GM18868 (cell line): ENCODE data around the gene RCAN2.
"Not testable (repeated sequence)": the region's sequence is repeated elsewhere in the genome, so short reads cannot be mapped to it uniquely, and the experiment has no call there.

Experiments used
- ATAC-seq: cut with Tn5 transposase; IDR thresholded peaks from one replicate; pipeline ENCODE4 v1.9.1; 2021; ENCODE audit warnings: mild to moderate bottlenecking, moderate library complexity; ENCODE audit not compliant: unreplicated experiment

The RCAN2 gene

DNA sequence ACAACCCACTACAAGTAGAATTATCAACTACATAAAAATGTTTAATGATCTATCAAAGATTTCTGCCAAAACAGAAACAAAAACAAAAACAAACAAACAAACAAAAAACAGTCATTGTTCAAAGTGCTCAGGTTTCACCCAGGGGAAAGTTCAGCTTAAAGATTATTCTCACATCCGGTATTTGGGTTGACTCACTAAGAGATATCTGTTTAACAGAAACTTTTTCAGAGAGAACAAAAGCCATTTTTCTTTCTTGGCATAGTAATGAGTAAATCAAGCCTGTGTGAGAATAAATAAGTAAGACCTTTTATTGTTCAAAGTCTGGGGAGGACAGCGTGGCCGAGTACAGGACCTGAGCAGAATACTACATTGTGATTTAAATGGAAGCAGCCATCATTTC, 143.6 kb downstream of the RCAN2 start:
- ATAC-seq, result peak; percentile 63

DNA sequence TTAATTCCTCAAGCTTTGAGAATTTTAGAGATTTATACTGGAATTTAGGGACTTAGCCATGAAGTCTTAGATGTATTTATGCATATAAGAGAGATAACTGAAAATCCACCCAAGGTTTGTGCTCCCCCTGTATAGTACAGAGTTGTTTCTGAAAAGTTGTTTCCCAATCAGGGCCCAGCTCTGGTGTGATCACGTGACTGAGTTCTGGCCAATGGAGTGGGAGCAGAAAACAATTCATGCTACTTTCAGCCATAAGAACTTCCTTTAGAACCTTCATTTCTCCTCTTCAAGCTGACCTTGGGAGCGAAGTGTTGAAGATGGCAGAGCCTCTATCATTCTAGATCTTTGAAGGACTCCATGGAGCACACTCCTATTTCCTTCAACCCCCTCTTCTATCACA, 151.0 kb downstream of the RCAN2 start:
- ATAC-seq, result no peak

DNA sequence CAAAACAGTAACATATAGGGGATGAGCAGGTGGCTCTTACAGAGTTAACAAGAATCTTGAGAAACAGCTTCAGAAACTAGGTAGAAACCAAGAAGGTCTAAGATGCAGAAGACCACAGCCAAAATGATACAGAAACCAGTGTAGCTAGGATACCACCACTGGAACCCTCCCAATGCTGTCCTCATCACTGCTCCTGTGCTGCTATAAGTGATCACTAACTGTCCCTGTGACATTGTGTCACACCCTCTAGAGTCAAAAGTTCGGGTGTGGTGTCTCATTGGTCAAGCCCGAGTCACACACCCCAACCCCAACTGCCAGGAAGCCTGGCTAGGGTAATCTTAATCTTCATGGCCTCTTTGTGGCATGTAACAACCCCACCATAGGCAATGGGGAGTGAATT, 153.1 kb downstream of the RCAN2 start:
- ATAC-seq, result peak; percentile 53

DNA sequence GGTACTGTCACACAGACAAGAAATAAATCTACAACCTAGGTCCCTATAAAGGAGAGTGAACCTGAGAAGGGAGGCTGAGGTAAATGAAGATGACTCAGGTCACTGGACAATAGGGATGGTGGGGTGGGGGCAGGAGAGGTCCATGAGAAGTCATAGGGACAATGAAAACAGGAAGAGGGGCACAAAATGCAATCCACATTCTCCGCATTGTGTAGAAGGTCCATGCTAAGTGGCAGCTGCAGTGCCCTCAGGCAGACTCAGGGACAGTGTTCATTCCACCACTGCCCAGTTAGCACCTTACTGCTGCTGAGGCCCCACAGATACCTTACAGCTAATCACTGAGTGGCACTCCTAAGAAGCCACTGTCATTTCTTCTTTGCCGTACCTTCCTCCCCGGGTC, 156.8 kb downstream of the RCAN2 start:
- ATAC-seq, result no peak

DNA sequence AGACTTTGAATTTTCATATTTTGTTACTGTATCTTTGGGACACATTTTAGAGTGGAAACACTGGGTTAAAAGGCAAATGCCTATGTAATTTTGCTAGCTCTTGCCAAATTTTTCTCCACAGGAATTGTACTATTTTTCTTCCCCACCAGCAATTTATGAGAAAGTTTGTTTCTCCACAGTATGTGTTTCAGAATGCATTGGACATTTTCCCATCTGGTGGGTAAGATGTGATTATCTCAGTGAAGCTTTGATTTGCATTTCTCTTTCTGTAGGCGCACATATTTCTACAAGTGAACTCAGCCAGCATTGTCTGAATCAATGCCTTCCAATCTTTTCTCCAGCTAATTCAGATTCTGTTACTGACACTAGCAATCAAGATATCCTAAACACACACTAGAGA, 157.8 kb downstream of the RCAN2 start:
- no peak for ATAC-seq

DNA sequence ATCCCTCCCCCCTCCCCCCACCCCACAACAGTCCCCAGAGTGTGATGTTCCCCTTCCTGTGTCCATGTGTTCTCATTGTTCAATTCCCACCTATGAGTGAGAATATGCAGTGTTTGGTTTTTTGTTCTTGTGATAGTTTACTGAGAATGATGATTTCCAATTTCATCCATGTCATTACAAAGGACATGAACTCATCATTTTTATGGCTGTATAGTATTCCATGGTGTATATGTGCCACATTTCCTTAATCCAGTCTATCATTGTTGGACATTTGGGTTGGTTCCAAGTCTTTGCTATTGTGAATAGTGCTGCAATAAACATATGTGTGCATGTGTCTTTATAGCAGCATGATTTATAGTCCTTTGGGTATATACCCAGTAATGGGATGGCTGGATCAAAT, 158.8 kb downstream of the RCAN2 start:
- not testable (repeated sequence) for ATAC-seq

DNA sequence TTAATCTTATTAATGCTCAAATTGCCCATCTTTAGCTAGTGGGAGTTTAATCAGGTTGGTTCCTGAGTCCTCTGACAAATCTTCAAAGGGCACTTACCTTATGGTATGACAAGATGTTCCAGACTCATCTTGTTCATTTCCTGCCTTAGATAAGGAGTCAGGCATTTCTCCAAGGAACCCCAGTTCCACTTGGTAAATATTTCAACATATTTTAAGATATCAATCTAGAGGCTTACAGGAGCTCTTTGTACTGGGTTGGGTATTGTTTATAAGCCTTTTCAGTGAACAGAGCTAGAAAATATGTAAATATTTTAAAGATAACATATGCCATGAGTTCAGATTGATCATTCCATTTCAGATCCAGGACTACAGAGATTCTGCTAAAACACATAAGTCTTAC, 159.8 kb downstream of the RCAN2 start:
- no peak for ATAC-seq

DNA sequence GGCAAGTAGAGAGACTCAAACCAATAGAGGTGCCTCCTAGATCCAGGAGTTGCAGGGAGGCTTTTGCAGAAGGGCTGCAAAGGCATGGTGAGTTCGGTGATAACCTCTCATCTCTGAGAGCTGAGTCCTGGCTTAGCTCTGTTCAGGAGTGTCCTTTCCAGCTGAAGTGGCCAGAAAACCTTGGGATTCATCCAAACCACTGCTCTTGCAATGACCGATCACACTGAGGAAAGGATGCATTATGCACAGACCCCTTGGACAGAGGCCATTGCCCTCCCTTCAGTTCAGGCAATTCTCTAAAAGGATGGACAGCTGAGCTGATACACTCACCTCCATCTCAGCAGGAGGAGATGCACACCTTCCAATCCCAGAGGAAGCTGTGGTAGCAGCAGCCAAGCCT, 161.7 kb downstream of the RCAN2 start:
- ATAC-seq, result no peak

DNA sequence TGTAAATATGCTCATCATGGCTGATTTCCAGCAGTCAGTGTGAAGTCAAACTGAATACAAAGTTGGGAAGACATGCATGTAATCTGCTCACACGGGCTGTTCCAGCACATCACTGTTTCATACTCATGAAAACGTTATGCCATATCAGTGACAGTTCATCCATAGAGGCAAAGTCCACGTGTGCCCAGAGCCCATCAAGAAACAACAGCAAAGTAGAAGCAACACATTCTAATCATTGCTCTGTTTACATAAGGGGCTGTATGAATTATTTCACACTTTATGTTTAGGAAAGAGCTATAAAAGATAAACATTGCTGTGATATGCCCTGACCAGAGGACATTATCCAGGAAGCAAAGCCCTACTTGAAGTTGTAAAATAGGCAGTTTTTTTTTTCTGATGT, 163.5 kb downstream of the RCAN2 start:
- no peak for ATAC-seq

DNA sequence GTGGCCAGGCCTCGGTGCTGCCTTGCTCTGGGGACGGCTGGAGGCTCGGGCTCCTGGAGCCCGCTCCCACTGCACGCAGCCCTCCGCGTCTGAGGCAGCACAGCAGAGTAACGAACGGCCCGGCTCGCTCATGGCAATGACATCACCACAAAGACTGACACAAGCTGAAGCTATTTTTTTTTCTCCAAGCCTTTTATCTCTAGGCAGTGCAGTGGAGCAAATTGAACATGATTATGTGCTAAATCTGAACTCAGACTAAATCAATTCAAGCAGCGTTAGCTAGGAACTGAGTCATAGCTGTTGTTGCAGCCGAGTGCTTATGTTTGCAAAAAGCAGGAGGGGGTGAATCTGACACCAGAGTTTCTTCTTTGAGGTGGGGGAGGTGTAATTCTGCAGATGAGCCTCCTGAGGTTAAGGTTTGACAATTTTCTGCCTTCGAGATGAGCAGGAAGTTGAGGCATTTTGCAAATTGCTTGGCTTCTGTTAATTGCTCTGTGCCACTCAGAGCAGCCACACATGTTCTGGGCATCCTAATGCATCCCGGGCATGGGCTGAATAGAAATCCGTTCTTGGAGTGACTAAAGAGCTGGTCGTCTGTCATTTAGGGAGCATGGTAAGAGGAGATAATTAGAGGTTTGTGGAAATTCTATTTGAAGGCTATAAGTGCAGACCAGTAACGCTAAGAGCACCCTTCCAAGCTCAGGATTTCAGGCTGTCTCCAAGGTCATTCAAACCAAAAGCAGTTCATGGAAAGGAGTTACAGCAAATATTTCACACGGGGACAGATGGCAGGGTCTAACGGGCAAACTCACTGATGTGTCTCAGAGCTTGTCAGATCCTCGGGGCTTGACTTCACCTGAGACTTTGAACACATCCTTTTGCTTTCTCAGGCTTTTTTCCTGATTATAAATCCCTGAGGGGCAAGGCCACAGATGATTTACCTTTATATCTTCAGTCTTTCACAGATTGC, 165.4 kb downstream of the RCAN2 start:
- ATAC-seq, result no peak

DNA sequence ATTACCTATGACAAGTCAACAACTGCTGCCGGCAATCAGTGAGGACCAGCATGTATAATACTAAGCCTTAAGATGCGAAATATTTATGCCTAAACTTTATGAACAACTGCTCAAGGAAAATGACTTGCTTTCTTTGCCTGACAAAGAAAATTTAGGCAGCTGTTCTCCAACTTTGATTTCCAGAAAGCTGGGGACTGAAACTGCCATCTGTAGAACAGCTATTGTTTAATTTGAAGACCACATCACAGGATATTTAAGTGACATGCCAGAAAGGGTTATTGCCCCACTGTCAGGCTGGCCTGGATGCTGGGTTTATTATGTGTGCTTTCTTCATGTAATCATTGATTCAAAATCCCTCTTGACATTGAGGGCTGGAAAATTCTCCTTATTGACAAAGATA, 166.5 kb downstream of the RCAN2 start:
- no peak for ATAC-seq

DNA sequence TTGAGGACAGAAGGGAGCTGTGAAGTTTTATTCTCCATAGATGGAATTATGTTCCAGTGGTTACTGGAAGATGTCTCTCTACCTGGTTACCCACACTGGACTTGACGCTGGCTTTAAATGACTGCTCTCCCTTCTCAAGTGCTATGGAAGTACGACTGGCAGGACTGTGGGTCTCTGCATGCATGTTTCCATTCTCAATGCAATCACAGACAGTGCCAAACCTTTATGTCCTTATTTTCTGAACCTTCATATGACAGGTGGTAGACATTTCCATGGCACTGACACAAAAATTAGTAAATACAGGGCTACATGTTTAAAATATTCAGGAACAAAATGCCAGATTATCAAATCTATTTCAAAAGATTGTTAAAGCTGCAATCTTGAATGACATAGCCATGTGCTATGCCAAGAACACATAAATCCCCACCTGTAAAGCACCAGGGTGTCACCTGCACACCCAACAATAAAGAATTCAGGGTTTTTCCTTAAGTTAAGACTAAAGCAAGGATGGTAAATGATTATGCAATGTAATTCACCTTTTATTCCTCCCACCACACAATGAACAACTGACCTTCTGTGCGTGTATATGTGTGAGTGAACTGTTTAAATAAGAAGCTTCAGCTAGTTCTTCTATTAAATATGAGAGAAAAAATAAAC, 167.2 kb downstream of the RCAN2 start:
- no peak for ATAC-seq

DNA sequence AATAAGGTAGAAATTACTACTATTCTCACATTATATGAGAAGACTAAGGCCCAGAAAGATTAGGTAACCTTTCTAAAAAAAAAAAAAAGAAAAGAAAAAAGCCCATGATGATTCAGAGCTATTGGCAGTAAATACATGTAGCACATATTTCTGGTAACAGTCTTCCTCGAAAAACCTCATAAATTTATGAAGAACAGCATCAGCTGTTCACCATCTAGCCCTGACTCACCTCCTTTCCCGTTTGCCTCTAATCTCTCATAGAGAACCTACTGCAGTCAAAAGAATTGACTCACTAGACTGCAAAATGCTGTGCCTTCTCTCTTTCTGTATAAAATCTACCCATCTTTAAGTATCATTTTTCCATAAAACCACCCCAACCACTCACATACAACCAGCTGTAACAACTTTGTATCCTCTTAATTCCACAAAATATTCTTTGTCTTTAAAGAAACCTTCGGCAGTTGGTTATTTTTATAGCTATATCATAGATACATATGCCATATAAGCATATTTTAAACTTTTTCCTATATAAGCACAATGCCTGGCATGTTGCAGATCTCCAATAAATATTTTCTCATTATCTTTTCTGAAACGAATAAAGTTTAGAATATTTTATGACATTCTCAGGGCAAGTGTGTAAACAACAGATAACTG, 167.8 kb downstream of the RCAN2 start:
- no peak for ATAC-seq

DNA sequence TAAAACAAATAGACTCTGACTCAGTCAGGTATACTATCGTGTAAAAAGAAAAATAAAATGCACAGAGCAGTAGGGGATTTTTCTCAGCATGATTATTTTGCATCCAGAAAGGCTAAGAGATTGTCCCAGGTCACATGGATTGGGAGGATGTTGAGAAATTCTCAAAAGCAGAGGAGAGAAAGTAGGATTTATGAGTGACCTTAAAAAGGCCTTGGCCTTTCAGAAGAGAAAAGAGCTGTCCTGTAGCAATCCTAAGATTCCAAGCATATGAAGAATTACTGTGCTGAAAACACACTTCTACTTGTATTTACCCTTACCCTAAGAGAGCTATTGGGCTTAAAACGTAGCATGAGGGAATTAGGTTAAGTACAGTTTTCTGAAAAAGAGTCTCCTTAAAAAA, 170.7 kb downstream of the RCAN2 start:
- no peak for ATAC-seq

DNA sequence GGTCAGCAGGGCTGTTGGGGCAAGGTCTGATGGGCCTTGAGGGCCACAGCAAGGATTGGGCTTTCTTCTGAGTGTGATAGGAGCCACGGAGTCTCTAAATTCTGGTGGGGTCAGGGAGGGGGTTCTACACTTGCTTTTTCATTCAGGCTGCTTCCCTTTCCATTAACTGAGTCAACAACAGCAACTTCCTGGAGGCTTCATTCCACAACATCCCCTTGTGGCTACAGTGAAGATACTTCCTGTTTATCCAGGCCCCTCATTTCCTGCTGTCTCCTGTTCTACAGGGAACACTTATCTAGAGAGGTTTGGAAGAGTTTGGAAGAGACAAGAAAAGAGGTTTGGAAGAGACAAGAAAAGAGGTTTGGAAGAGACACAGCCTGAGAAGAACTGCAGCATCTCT, 175.7 kb downstream of the RCAN2 start:
- no peak for ATAC-seq

DNA sequence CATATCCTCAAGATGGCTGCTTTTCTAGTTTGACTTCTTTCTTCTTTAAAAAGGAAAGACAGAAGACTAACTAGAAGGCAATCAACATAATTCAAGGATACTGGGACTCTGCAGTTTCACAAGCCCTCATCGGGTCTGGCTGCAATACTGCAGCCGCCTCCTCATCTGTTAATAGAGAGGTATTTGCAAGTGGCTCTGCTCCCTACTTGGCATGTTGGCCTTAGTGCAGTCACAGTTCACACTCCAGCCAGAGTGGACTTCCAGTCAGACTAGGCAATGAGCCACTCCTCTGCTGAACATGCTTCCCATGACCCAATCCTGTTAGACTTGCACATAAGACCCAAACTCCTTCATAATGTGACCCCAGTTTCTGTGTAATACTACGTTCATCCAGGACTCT, 178.6 kb downstream of the RCAN2 start:
- no peak for ATAC-seq

DNA sequence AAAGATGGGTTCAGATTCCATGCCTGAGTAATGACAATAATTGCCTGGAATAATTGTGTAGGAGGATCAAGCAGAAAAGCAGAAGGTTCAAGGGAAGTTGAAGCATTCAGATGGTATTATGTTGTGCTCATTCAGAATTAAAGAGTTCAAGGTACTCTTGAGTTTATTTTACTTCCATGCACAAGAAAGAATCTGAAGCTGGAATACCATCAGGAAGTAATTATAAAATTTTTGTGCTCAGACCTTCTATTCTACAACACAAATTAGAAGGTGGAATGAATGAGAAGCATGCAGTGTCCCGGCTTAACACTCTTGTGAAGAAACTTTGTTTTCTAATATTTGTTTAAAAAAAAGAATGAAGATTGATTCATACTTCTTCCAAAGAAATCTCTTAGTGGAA, 181.1 kb downstream of the RCAN2 start:
- ATAC-seq, result no peak

DNA sequence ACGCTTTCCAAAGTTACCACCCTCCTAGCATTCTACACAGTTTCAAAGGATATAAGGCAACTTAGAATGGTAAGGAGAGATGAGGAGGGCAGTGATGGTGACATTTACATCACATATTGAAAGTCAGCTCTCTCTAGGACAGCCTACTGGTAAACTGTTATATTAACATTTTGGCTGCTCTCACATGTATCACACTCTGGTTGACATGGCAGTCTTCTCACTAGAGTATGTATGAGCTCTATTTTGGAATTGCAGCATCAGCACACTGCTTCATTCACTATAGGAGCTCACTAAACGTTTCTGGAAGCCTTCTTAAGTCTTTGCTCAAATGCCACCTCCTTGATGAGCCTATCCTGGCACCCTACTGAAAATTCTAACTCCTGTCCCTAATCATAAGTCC, 184.8 kb downstream of the RCAN2 start:
- ATAC-seq, result no peak

DNA sequence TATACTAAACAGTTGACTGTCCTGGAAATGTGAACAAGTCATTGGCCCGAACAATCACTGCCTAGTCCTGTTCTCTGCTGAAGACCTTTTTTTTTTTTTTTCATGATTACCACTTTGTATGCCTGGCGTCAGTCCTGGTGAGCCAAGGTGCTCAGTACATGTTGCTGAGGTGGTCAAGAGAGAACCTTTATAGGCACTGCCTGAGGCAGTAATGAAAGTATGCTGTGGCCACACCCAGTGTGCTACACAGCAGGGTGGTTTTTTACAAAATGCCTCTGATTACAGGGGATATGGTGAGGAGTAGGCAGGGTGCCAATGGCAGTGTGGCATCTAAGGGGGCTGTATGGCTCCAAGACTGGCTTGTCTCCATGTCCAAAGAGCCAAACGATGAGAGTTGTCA, 185.4 kb downstream of the RCAN2 start:
- no peak for ATAC-seq

DNA sequence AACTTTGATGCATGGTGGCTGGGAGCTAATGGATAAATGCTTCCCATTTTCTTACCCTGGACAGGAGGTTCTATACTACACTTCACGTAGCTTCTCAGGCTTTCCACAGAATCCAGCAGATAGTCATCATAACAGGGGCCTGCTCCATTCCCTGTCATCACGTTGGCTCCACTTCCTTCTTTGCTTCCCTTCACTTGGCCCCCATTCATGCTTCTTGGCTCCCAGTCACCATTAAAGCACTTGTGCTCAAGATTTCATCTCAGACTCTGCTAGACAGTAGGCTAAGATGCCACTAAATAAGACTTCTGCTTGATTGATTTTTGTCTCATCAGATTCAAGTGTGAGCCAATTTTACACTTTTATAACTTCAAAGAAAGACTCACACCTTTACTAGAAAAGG, 186.0 kb downstream of the RCAN2 start:
- no peak for ATAC-seq

DNA sequence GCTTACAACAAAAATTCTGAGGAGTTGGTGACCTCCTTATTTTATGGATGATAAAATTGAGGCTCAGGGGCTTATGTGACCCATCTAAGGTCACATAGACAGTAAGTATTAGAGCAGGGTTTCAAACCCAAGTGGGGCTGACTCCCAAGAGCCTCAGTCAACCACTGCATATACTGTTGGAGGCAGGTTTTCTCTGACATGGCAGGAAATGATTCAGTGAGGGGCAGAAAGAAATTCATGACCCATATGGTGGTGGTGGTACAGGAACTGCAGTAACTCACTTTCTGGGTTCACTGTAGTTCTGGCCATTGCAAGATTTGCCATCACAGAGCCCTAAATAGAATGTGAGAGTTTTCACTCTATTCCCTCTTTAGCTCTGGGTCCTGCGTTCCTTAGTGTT, 188.4 kb downstream of the RCAN2 start:
- ATAC-seq, result no peak

DNA sequence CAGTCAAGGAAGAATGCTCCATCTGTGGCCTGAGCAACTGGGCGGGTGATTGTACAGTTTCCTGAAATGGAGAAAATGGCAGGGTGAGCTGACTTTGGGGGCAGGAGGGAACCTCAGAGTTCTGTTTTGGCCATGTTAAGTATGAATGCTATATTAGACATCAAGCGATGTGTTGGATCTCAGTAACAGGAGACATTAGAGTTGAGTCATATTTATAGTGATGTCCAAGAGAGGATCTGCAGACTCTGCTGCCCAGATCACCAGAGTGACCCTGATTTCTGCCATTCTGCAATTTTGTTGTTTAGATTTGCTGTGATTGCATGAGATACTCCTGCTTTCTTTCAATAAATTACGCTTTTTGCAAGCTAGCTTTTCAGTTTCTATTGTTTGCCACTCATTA, 189.1 kb downstream of the RCAN2 start:
- ATAC-seq, result no peak
